Medulla oblongata (tissue), 1 donor: ENCODE data around the gene OR51Q1.

Source experiments
- DNase-seq: peaks from one replicate; pipeline ENCODE4 v3.0.0-alpha.2; 2015; ENCODE audit errors: extremely low spot score

OR51Q1 gene, protein sequence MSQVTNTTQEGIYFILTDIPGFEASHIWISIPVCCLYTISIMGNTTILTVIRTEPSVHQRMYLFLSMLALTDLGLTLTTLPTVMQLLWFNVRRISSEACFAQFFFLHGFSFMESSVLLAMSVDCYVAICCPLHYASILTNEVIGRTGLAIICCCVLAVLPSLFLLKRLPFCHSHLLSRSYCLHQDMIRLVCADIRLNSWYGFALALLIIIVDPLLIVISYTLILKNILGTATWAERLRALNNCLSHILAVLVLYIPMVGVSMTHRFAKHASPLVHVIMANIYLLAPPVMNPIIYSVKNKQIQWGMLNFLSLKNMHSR

DNA sequence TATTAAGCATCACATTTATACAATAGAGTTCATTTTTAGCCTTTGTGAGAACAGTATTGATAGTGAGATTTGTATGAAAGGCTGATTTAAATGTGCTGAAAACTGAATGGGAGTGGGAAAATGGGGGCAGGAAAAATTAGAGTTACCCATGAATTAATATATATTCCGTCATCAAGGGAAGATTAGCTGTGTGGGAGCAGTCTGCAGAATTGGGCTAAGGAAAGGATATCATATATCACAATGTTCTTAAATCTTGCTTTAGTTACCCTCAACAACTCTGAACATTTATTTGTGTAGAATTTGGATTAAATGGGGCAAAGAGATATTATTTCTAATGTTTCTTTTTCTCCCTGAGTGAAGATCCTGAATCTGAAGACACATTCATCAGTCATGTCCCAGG is at the start of gene OR51Q1:
TSS of gene OR51Q1 (plus strand) at position 301 of the 400 bp plus-strand sequence. CDS start at position 391, 90 bp downstream.
- no peak for DNase-seq

GRCh38 chr11:5380740-5381342 is 41.1 kb upstream of the OR51Q1 start:
- DNase-seq, result peak; percentile 79

- no peak for DNase-seq
These were observed 38.3 kb upstream of the OR51Q1 start, which contains the start of gene OR51M1 for GRCh38 chr11:5383576-5383975. Gene OR51M1 (plus strand): TSS chr11:5383812. CDS start chr11:5389399, 5,587 bp downstream.

GRCh38 chr11:5384335-5384734 is 37.6 kb upstream of the OR51Q1 start:
- DNase-seq, result no peak

GRCh38 chr11:5390210-5390609 is 31.7 kb upstream of the OR51Q1 start:
- DNase-seq, result no peak

DNA sequence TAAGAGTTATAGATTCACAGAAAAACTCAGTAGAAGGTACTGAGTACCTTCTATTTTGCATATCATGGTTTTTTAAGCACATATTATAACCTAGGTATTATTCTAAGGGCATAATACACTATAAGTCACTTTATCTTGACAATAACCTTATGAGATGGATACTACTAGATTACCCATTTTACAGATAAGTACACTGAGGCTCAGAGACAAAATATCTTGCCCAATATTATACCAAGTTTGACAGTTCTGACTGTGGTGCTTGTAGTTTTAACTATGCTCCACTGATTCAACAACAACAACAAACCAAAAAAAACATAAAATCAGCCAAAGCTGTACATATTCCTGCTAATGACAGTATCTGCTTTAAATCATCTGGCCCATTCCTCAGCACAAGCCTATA is 27.8 kb upstream of the OR51Q1 start:
- DNase-seq, result no peak

- no peak for DNase-seq
These were observed 23.0 kb upstream of the OR51Q1 start for GRCh38 chr11:5398936-5399335.

GRCh38 chr11:5405173-5405572 is 16.7 kb upstream of the OR51Q1 start:
- DNase-seq, result no peak

DNA sequence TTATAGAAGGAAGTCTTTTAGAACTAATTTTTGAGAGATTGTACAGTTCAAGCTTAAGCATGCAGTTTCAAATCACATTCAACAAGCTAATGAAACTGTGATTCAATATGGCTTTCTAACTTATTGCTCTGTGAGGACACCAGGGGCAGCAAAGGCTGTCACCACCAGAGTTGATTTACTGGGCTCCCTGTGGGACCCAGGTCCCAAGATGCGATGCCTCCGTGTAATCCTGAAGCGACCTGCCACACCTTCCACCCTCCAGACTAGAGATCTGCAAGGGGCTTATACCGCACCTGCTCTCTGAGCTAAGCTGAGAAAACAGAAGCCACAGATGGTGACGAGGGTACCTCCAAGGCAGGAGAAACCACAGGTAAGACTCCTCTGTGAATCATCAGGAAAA is 918 bp upstream of the OR51Q1 start:
- DNase-seq, result no peak

DNA sequence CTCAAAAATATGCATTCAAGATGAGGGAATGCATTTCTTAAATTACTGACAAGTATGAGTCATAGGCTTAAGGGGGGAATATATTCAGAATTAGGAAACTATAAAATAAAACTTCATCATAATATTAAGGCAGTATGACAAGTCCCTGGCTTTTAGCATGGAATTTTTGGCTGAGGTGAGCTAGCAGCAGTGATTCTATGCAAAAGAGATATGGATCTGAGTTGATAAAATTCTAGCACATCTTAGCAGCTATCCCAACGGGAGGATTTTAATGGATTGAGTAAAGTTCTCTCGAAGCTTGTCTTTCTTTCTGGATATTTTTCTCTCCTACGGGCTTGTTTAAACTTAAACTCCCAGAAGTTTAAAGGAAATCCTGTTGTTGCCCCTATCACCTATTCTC is 1.2 kb downstream of the OR51Q1 start:
- DNase-seq, result no peak

- no peak for DNase-seq
These were observed 19.5 kb downstream of the OR51Q1 start, which contains the start of gene OR51I1 for GRCh38 chr11:5441414-5441813. Gene OR51I1 (minus strand): TSS chr11:5441514. CDS start chr11:5441514, 0 bp downstream.

GRCh38 chr11:5443835-5444393 is 22.0 kb downstream of the OR51Q1 start:
- DNase-seq, result no peak

DNA sequence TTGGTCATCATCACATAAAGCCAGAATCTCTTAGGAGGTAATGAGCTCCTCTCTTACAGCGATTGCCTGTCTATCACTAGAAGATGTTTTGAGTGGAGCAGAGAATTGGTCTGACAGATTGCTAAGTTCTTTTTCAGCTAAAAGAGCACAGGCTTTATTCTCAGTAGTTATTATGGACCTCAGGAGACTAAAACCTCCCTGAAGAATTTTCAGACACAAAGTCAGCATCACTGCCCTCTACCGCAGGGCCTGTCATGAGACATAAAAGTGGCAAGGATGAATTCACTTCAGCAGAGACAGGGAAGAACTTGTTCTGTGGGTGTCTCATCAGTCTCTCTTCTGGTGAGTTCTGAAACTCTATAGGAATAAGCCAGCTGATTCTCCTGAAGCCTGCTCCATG is 27.1 kb downstream of the OR51Q1 start, which contains the start of gene OR51I2:
TSS of gene OR51I2 (plus strand) at position 301 of the 400 bp plus-strand sequence. CDS start 4,166 bp downstream, outside the sequence.
- DNase-seq, result no peak

- DNase-seq, result no peak
These were observed 27.5 kb downstream of the OR51Q1 start for GRCh38 chr11:5449432-5449831.

DNA sequence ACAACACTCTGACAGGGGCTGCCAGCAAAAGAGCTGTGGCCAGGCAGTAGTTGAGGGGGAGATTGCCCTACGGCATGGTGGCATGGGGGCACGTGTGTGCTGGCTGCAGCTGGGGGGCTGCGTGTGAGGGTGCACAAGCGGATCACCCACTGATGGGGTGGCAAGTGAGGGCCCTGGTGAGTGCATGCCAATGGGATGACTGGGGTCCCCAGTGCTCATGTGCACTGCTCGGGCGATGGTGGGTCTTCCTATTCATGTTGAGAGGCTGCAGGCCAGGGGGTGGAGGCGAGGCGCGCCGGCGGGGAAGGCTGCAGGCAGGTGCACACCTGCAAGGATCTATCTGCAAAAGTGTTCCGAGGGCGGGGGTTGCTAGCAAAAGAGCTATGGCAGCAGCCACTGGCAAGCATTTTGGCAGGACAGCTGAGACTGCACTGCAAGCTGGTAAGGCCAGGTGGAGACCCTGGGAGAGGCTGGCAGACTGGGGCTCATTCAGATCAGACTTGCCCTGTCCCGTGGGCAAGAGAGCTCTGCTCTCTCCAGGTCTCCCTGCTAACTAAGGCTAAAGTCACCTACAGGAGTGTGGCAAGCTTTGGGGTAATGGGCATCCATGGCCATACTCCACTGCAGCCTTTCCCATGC is 39.2 kb downstream of the OR51Q1 start:
- DNase-seq, result no peak

GRCh38 chr11:5467527-5467926 is 45.6 kb downstream of the OR51Q1 start:
- peak; percentile 3 for DNase-seq
